ENCODE data around the gene KLHL20.
A peak's percentile ranks its signal among the peaks of the same experiment; 100 is the strongest.
"Not testable (repeated sequence)": the region's sequence is repeated elsewhere in the genome, so short reads cannot be mapped to it uniquely, and the experiment has no call there.

The KLHL20 gene

DNA sequence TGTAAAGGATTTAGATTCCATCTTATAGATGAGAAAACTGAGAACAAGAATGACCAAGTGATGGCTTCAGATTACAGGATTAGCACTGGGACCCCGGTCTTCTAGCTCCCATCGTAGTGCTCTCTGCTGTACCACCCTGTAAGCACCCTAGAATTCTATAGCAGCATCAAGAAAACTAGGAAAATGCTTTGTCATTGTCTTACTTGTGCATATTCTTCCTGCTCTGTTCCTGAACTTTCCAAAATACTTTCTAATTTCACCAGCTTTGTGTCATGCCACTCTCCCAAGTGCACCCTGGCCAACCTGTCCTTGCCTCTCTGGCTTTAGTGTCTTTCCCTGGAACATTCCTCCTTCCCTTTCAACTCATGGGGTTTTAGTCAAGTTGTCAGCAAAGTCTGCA, 6.0 kb upstream of the KLHL20 start:
- Histone ChIP-seq H3K9me3 (no peaks in the 10 kb centered on the region), H3K4me1 (no peaks in the 10 kb centered on the region), H3K27me3 (ENCODE audit: low read depth) (peaks cover 9% of the 10 kb centered on the region), H3K36me3 (replicated peaks) (no peaks in the 10 kb centered on the region), H3K4me3 (no peak overlapping the region)
- no peak for DNase-seq (ENCODE audit: low spot score in 2 of 2)
- in situ Hi-C loops (cut with MboI; ENCODE audit: low sequenced_read_pairs): no loop called here

DNA sequence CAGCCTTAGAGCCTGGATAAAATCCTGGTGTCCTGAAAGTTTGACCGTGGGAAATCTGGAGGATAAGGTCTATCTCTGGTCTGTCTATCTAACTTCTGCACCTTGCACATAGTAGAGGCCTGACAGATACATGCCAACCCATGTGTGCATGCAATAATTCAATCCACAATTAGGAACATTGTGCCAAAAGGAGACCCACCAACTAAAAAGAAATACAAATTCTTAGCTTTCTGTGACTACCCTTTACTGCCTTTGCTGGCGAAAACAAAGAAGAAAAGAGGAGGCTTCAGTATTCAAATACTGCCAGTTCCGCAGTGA, 381 bp upstream of the KLHL20 start:
- H3K4me3 ChIP-seq: peak overlapping the region; percentile 84
- peaks cover 5% of the 10 kb centered on the region; the same call in 1 of the 2 replicates for H3K27me3 ChIP-seq (ENCODE audit: low read depth)
- H3K9me3 ChIP-seq: no peaks in the 10 kb centered on the region
- H3K36me3 ChIP-seq (replicated peaks): no peaks in the 10 kb centered on the region
- DNase-seq (ENCODE audit: low spot score in 2 of 2): no peak
- H3K4me1 ChIP-seq: peaks cover 4% of the 10 kb centered on the region; the same call in 1 of the 2 replicates
- in situ Hi-C loops (cut with MboI; ENCODE audit: low sequenced_read_pairs): no loop called here

DNA sequence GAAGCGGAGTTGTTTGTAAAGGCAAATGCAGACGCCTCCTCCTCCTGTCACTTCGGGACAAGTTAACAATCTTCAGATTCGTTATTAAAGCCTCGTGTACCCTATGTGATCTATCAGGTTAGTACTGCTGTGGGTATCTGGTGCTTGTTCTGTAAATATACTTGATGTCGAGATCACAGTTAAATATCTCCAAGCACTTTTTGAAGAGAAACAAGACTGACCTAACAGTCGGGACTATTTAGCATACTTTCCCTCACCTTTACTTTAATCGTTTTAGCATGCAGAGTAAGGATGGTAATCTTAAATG, 710 bp downstream of the KLHL20 start:
- in situ Hi-C loops (cut with MboI; ENCODE audit: low sequenced_read_pairs): no loop called here
- H3K4me3 ChIP-seq: peak overlapping the region; percentile 84
- DNase-seq (ENCODE audit: low spot score in 2 of 2): no peak
- peaks cover 4% of the 10 kb centered on the region; the same call in 1 of the 2 replicates for H3K4me1 ChIP-seq
- H3K27me3 ChIP-seq (ENCODE audit: low read depth): peaks cover 5% of the 10 kb centered on the region; the same call in 1 of the 2 replicates
- no peaks in the 10 kb centered on the region for H3K36me3 ChIP-seq (replicated peaks)
- H3K9me3 ChIP-seq: no peaks in the 10 kb centered on the region

GRCh38 chr1:173717238-173717637, 2.5 kb downstream of the KLHL20 start:
- DNase-seq (ENCODE audit: low spot score in 2 of 2): no peak
- no peaks in the 10 kb centered on the region for H3K27me3 ChIP-seq (ENCODE audit: low read depth)
- in situ Hi-C loops (cut with MboI; ENCODE audit: low sequenced_read_pairs): no loop called here
- H3K36me3 ChIP-seq (replicated peaks): no peaks in the 10 kb centered on the region
- no peak overlapping the region for H3K4me3 ChIP-seq
- H3K4me1 ChIP-seq: peaks cover 4% of the 10 kb centered on the region; the same call in 1 of the 2 replicates
- H3K9me3 ChIP-seq: no peaks in the 10 kb centered on the region

DNA sequence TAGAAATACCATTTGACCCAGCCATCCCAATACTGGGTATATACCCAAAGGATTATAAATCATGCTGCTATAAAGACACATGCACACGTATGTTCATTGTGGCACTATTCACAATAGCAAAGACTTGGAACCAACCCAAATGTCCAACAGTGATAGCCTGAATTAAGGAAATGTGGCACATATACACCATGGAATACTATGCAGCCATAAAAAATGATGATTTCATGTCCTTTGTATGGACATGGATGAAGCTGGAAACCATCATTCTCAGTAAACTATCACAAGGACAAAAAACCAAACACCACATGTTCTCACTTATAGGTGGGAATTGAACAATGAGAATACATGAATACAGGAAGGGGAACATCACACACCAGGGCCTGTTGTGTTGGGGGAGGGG, 16.6 kb downstream of the KLHL20 start:
- H3K4me1 ChIP-seq; in situ Hi-C loops (cut with MboI; ENCODE audit: low sequenced_read_pairs); H3K27me3 ChIP-seq (ENCODE audit: low read depth); DNase-seq (ENCODE audit: low spot score in 2 of 2); H3K4me3 ChIP-seq; H3K36me3 ChIP-seq (replicated peaks); H3K9me3 ChIP-seq: not testable (repeated sequence)

DNA sequence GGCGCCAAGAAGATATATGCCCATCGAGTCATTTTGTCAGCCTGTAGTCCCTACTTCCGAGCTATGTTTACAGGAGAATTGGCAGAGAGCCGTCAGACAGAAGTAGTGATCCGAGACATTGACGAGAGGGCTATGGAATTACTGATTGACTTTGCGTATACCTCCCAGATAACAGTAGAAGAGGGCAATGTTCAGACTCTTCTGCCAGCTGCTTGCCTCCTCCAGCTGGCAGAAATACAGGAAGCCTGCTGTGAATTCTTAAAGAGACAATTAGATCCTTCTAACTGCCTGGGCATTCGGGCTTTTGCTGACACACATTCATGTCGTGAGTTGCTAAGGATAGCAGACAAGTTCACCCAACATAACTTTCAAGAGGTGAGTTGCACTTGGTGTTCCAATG, 19.1 kb downstream of the KLHL20 start:
- Histone ChIP-seq H3K4me1 (peaks cover 3% of the 10 kb centered on the region), H3K4me3 (no peak overlapping the region), H3K9me3 (no peaks in the 10 kb centered on the region), H3K36me3 (replicated peaks) (peaks cover 6% of the 10 kb centered on the region; the same call in 1 of the 2 replicates), H3K27me3 (ENCODE audit: low read depth) (no peaks in the 10 kb centered on the region)
- no peak for DNase-seq (ENCODE audit: low spot score in 2 of 2)
- in situ Hi-C loops (cut with MboI; ENCODE audit: low sequenced_read_pairs): no loop called here

GRCh38 chr1:173736104-173736503, 21.3 kb downstream of the KLHL20 start:
- DNase-seq (ENCODE audit: low spot score in 2 of 2); H3K4me1 ChIP-seq; in situ Hi-C loops (cut with MboI; ENCODE audit: low sequenced_read_pairs); H3K36me3 ChIP-seq (replicated peaks); H3K4me3 ChIP-seq; H3K9me3 ChIP-seq; H3K27me3 ChIP-seq (ENCODE audit: low read depth): not testable (repeated sequence)

GRCh38 chr1:173742203-173742886, 27.6 kb downstream of the KLHL20 start:
- H3K4me3 ChIP-seq: no peak overlapping the region
- no peaks in the 10 kb centered on the region for H3K9me3 ChIP-seq
- 0 out of 2 replicates have a peak, but pooled peaks cover 1% of the 10 kb centered on the region for H3K36me3 ChIP-seq (replicated peaks)
- H3K27me3 ChIP-seq (ENCODE audit: low read depth): no peaks in the 10 kb centered on the region
- DNase-seq (ENCODE audit: low spot score in 2 of 2): no peak
- H3K4me1 ChIP-seq: no peaks in the 10 kb centered on the region
- in situ Hi-C loops (cut with MboI; ENCODE audit: low sequenced_read_pairs): no loop called here

- no peaks in the 10 kb centered on the region for H3K4me1 ChIP-seq
- H3K4me3 ChIP-seq: no peak overlapping the region
- DNase-seq (ENCODE audit: low spot score in 2 of 2): no peak
- no peaks in the 10 kb centered on the region for H3K27me3 ChIP-seq (ENCODE audit: low read depth)
- in situ Hi-C loops (cut with MboI; ENCODE audit: low sequenced_read_pairs): no loop called here
- no peaks in the 10 kb centered on the region for H3K9me3 ChIP-seq
- H3K36me3 ChIP-seq (replicated peaks): no peaks in the 10 kb centered on the region
Measured at GRCh38 chr1:173744651-173745050, 29.9 kb downstream of the KLHL20 start.

DNA sequence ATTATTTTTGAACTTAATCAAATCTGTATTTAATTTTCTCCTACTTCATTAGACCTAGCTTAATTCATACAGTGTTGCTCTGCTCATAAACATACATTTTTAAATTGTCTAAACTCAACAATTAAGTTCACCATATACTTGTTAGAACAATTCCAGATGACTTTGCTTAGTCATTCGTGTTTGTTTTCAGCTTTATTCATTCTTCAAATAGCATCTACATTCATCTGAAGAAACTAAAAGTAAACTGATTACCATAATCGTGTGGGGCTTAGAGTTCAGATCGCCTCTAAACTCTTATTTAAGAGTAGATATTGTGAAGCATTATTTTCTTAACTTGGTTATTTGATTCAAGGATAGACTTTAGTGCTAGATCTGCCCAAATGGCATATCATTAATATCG, 34.4 kb downstream of the KLHL20 start:
- in situ Hi-C loops (cut with MboI; ENCODE audit: low sequenced_read_pairs): no loop called here
- DNase-seq (ENCODE audit: low spot score in 2 of 2): no peak
- Histone ChIP-seq H3K4me1 (no peaks in the 10 kb centered on the region), H3K4me3 (no peak overlapping the region), H3K9me3 (no peaks in the 10 kb centered on the region), H3K27me3 (ENCODE audit: low read depth) (no peaks in the 10 kb centered on the region), H3K36me3 (replicated peaks) (no peaks in the 10 kb centered on the region; the same call in 1 of the 2 replicates)

DNA sequence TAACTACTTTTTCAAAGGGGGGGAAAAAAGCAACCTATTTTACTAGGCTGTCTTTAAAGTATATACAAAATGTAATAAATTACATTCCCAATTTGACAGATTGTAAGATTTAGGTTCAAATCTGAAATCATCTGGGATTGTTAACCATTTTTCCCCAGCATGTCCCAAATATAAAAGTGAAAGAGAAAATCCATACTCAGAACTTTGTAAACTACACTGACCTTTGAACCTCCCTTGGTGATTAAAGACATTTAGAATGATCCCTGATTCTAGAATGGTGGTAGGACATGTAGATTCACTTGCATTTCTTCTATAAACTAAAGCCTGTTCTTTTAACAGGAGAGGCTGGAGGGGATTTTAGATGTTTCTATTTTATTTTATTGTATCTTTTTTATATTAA, 39.0 kb downstream of the KLHL20 start:
- in situ Hi-C loops (cut with MboI; ENCODE audit: low sequenced_read_pairs): no loop called here
- H3K4me1 ChIP-seq: no peaks in the 10 kb centered on the region
- no peak for DNase-seq (ENCODE audit: low spot score in 2 of 2)
- peaks cover 20% of the 10 kb centered on the region for H3K36me3 ChIP-seq (replicated peaks)
- no peaks in the 10 kb centered on the region for H3K9me3 ChIP-seq
- no peaks in the 10 kb centered on the region for H3K27me3 ChIP-seq (ENCODE audit: low read depth)
- no peak overlapping the region for H3K4me3 ChIP-seq

GRCh38 chr1:173757666-173758065, 42.9 kb downstream of the KLHL20 start:
- Histone ChIP-seq H3K9me3 (no peaks in the 10 kb centered on the region; the same call in 1 of the 2 replicates), H3K36me3 (replicated peaks) (peaks cover 27% of the 10 kb centered on the region), H3K4me3 (no peak overlapping the region), H3K4me1 (no peaks in the 10 kb centered on the region), H3K27me3 (ENCODE audit: low read depth) (no peaks in the 10 kb centered on the region)
- in situ Hi-C loops (cut with MboI; ENCODE audit: low sequenced_read_pairs): no loop called here
- no peak for DNase-seq (ENCODE audit: low spot score in 2 of 2)

- H3K36me3 ChIP-seq (replicated peaks): peaks cover 27% of the 10 kb centered on the region
- DNase-seq (ENCODE audit: low spot score in 2 of 2): no peak
- H3K27me3 ChIP-seq (ENCODE audit: low read depth): no peaks in the 10 kb centered on the region
- H3K4me1 ChIP-seq: no peaks in the 10 kb centered on the region
- no peaks in the 10 kb centered on the region; the same call in 1 of the 2 replicates for H3K9me3 ChIP-seq
- in situ Hi-C loops (cut with MboI; ENCODE audit: low sequenced_read_pairs): no loop called here
- no peak overlapping the region for H3K4me3 ChIP-seq
Measured at GRCh38 chr1:173758110-173758509, 43.3 kb downstream of the KLHL20 start.

- Histone ChIP-seq H3K4me1 (no peaks in the 10 kb centered on the region), H3K9me3 (no peaks in the 10 kb centered on the region; the same call in 1 of the 2 replicates), H3K27me3 (ENCODE audit: low read depth) (no peaks in the 10 kb centered on the region), H3K4me3 (no peak overlapping the region), H3K36me3 (replicated peaks) (peaks cover 27% of the 10 kb centered on the region)
- in situ Hi-C loops (cut with MboI; ENCODE audit: low sequenced_read_pairs): no loop called here
- no peak for DNase-seq (ENCODE audit: low spot score in 2 of 2)
Measured at GRCh38 chr1:173758980-173759379, 44.2 kb downstream of the KLHL20 start.

- H3K4me3 ChIP-seq; H3K27me3 ChIP-seq (ENCODE audit: low read depth); DNase-seq (ENCODE audit: low spot score in 2 of 2); in situ Hi-C loops (cut with MboI; ENCODE audit: low sequenced_read_pairs); H3K9me3 ChIP-seq; H3K4me1 ChIP-seq; H3K36me3 ChIP-seq (replicated peaks): not testable (repeated sequence)
Measured at GRCh38 chr1:173764331-173764730, 49.5 kb downstream of the KLHL20 start.
